HG02642 (cell line): ENCODE results near the gene DVL2.
"Not testable (repeated sequence)": the region's sequence is repeated elsewhere in the genome, so short reads cannot be mapped to it uniquely, and the experiment has no call there.

Experiments
- ATAC-seq: cut with Tn5 transposase; IDR thresholded peaks from one replicate; pipeline ENCODE4 v1.9.1; 2021; ENCODE audit warnings: mild to moderate bottlenecking; ENCODE audit not compliant: unreplicated experiment, poor library complexity

DVL2 gene

DNA sequence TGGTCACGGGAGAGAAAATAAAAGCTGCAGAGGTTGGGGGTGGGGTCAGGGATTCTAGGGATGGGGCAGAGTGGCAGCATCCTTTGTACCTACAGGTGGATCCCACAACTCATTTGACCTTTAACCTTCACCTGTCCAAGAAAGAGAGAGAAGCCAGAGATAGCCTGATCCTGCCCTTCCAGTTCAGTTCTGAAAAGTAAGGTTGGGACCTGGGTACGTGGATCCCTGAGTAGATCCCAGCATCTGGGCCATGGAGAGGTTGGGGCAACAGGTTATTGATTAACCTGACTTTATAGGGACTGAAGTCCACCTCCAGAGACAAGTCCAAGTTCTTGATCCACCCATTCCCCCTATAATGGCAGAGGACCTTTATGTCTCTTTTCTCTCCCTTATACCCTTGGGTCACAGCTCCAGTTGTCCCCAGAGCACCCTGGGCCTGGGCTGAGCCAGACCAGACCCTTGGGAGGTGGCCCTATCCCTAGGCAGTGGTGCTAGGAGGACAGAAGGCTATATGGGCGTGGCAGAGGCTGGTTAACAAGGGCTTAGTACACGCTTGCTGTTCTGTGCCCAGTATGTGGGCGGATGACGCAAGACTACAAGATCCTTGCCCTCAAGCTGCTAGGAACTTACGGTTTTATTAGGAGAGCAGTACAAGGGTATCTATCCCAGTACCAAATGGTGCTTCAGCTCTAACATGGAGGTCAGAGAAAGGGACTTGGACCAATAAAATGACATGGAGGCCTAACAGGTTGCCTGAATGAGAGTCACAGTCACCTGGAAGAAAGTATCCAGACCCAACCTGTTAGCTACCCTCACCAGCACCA lies 24.6 kb upstream of the DVL2 start:
- ATAC-seq, result no peak

DNA sequence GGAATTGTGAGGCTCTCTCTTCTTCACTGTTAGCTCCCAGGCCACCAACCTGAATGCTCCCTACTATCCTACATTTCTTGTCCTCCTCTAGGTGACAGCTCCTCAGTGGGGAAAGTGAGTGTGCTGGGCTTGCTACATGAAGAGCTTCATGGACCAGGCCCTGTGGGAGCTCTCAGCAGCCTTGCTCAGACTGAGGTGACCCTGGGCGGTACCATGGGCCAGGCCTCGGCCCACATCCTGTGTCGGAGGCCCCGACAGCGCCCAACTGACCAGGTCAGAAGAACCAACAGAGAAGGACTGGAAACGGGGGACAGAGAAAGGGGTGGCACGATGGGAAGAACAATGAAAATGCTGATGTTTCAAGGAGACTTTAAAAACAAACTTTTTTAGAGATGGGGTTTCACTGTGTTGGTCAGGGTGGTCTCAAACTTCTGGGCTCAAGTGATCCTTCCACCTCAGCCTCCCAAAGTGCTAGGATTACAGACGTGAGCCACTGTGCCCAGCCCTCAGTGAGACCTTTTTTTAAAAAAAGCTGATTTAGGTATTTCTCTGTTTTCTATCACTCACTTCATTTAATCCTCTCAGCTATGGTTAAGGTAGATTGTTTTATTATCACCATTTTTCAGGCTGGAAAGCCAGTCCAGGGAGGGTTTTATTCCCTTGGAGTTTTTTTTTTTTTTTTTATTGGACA lies 22.6 kb upstream of the DVL2 start:
- ATAC-seq, result no peak

DNA sequence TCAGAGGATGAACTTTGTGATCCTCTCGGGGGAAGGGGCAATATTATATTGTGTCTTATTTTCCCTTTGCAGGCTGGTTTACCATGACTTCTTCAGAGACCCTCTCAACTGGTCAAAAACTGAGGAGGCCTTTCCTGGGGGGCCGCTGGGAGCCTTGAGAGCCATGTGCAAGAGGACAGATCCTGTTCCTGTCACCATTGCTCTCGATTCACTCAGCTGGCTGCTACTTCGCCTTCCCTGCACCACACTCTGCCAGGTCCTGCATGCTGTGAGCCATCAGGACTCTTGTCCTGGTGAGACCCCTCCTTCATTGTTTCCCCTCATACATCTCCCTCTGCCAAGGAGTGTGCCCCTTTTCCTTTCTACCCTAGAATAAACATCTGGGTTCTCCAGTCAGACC lies 20.2 kb upstream of the DVL2 start:
- no peak for ATAC-seq

DNA sequence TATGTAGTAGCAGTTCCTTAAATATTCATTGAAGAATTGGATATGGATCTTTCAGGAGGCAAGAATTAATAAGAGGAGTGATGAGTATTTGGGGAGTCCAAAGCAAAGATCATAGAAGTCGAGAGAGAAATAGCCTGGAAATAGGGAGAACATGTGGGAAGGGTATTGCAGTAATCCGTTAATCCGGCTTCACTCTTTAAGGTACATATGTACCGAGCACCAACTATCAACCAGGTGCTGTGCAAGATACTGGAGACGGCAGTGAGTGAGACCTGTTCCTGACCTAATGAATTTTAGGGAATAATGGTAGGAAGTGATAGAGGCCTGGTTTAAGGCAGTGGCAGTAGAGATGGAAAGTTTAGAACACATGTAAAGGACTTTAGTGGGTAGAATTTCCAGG lies 18.8 kb upstream of the DVL2 start:
- no peak for ATAC-seq

DNA sequence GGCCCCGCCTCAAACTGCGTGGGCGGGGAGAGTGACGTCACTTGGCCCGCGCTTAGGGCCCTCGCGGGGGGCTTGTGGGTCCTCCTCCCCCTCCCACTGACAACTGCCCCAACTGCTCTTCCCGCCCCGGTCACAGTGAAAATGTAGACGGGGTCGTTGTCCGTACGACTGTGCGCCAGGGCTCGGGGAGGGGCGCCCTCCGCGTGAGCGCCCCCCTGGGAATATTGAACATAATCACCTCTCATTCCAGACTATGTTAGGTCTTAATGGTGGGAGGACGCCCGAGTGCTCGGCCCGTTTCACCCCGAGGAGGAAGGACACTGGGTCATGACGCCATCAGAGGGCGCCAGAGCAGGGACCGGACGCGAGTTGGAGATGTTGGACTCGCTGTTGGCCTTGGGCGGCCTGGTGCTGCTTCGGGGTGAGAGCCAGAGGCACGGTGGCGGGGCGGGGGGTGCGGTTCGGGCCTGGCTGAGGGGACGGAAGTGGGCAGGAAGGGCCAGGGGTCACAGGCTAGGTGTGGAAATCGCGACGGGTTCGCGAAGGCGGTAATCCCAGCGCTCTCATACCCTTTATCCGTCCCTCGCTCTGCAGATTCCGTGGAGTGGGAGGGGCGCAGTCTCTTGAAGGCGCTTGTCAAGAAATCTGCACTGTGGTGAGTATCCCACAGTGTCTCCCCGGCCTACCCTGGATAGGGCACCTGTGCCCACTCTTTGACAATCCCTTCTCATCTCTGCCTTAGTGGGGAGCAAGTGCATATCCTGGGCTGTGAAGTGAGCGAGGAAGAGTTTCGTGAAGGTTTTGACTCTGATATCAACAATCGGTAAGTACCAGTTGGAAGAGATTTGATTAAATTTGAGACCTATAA lies 18.1 kb upstream of the DVL2 start, which contains the start of gene ELP5:
ELP5 (plus strand) TSS at position 40 of the 868 bp plus-strand sequence; CDS start at position 376, 336 bp downstream.
- ATAC-seq, result peak; percentile 58

DNA sequence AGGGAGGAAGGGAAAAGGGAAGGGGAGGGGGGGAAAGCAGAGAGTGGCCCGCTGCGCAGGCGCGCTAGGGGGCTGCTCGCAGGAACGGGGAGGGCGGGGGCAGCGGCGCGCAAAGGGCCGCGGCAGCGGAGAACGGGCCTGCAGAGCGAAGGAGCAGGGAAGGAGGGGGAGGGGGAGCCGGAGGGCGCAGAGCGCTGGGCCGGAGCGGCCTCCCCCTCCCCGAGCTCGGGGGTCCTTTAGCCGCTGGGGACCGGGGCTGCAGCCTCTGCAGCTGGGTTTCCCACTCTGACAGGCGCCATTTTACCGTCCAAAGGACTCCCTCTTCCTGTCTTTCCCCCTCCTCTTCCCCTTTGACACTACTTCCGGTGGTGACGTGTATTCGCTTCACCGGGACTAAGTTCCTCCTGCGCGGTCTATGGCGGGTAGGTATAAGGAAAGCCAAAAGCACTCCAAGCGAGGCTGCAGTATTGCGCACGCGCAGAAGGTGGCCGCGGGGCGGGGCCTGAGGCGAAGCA lies 17.4 kb upstream of the DVL2 start, which contains the start of gene CTDNEP1:
CTDNEP1 (minus strand) TSS at position 74 of the 515 bp plus-strand sequence. CDS start 438 bp downstream, outside the sequence.
- ATAC-seq, result peak; percentile 80

DNA sequence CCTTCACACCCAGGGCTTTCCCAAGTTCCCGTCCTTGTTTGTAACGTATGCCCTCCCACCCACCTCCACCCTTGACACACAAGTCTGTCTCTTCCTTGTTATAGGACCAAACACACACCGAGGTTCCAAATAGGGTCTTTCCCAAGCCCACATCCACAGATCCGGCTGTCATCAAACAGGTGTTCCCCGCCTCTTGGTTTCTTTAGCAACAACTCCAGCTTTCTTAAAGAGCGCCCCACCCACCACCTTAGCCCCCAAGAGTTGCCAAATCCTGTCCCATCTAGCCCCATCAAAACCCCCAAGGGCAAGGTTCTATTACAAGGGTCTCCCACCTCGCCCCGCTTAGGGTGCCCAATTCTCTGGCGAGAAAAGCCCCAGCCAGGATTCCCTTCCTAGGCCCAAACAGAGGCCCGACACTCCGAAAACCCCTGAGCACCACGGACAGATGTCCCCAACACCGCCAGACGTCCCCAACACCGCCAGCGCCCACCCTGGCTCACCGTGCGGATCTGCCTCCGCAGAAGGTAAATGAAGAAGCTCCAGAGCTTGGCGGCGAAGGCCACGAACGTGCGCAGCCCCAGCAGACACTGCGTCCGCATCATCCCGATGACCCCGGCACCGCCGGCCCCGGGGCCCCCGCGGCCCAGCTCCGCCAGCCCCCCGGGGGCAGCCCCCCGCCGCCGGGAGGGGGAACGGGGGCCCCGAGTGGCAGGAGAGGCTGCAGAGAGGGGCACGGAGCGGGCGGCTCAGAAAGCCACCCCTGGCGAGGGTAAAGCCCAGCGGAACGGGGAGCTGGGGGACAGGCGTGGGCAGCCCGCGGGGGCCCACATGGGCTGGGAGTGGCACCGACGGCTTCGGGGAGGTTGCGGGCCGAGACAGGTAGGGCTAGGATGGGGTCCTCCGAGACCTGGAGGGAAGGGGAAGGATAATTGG lies 16.6 kb upstream of the DVL2 start:
- ATAC-seq, result peak; percentile 1

DNA sequence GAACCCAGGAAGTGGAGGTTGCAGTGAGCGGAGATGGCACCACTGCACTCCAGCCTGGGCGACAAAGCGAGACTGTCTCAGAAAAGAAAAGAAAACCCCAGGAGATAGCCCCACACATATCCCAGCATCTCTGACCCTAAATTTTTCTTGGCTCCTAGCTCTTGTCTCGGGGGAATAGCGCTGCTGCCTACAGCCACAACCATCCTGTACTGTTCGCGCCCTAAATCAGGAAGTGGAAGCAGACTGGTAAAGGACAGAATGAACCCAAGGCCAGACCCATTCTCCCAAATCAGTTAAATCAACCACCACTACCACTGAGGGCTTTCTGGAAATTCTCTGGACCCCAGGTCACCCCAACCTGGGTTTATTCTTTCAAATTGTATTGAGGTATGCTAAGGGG lies 15.5 kb upstream of the DVL2 start:
- ATAC-seq, result no peak

DNA sequence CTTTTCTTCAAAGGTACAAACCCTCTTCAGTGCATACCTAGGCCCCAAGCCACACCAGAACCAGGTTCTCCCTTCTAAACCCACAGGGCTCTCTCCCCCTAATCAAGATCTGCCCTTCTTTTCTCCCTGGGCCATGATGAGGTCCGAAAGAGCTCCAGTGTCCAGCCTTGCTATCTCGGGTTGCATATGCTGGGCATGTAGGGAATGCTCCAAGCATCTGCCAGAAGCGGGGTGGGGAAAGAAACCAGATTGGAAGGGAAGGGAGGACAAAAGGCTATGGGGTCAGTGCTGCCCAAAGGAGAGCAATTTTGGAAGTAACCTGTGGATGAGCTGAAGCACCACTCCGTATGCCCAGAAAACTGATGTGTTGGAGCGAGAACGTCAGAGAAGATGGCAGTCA lies 14.9 kb upstream of the DVL2 start:
- no peak for ATAC-seq

DNA sequence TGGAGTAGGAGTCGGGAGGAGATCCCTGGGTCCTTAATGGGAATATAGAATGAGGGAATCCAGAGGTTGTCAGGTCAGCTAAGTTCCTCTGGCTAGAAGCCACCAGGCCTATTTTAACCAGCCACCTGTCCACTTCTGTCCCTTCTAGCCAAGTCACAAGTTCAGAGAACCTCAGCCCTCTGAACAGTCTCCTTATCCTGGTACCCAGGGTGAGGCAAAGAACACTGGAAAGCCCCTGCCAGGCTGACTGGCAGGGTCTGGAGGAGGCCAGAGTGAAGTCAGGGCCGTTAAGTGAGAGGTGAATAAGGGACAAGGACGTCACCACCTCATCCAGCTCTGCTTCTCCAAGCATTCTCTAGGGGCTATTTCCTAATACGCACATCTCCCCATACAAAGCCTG lies 14.5 kb upstream of the DVL2 start:
- no peak for ATAC-seq

DNA sequence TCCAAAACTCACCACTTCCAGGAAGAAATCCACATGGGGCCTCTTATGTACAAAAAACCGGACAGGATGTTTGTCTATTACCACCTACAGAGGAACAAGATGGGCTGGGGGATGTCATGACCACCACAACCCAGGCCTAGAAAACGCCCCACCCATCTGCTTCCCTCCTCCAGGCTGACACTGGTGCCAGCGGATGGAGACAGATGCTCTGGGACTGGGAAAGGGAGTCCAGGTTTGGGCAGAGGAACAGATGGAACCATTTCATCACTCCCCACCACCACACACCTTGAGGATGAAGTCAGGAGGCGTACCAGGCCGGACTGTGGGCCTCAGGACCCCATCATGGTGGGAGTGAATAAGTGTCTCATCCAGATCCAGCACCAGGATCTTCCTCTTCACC lies 12.5 kb upstream of the DVL2 start:
- ATAC-seq, result no peak

DNA sequence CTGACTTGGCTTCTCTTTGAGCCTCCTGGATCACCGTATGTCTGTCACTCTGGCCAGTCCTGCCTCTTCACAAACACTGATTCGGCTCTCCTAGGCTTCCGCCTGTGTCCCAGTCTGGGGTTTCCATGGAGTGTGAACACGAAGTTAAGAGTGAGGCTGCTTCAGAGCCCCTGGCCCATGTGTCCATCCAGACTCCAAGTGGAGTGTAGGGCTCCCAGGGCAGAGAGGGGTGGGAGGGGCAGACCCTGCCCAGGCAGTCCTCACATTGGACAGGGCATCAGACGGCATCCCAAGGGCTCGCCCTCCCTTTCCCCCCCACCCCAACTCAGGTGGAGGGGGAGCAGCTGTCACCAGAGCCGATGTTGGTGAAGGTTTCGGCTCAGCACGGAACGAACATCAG lies 9.5 kb upstream of the DVL2 start:
- not testable (repeated sequence) for ATAC-seq

DNA sequence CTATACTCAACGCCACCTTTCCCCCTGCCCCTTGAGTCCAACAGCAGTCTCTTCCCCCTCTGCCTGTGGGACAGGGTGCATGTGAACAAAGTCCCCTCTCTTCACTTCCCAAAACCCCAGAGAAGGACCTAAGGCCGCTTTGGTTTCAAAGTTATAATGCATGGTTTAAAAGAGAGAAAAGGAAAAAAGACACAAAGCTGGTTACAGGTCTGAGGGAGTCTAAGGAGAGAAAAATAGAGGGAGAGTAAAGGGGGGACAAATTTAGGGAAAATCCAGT lies 9.1 kb upstream of the DVL2 start:
- no peak for ATAC-seq

DNA sequence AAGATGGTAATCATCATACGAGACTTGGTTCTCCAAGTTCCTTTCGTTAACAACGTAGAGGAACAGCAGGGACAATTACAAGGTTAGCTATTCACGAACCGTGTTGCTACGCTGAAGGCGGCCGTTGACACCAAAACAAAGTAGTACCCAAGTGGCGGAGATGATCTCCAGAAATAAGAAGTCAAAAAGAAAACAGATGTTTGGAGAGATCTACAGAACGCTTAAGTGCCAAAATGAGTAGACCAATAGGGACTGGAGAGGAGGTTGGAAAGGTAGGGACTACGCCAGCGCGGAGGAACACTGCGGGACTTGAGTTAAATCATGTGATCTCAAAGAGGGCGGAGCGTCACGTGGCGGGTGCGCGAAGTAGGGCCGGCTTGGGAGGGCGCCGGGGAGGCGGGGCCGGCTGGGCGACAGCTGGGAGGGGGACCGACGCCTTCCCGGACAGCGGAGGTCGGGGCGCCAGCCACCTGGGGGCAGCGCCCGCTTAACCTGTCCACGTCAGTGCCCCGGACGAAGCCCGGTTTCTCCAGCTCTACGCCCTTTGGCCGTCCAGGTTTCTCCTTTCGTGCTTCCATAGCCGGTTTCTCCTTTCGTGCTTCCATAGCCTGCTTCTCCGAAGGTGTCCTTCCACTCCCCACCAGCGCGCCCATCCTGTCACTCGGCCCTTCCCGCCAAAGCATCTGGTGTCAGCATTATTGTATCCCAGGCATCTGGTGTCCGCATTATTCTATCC lies 8.6 kb upstream of the DVL2 start:
- ATAC-seq, result peak; percentile 44

DNA sequence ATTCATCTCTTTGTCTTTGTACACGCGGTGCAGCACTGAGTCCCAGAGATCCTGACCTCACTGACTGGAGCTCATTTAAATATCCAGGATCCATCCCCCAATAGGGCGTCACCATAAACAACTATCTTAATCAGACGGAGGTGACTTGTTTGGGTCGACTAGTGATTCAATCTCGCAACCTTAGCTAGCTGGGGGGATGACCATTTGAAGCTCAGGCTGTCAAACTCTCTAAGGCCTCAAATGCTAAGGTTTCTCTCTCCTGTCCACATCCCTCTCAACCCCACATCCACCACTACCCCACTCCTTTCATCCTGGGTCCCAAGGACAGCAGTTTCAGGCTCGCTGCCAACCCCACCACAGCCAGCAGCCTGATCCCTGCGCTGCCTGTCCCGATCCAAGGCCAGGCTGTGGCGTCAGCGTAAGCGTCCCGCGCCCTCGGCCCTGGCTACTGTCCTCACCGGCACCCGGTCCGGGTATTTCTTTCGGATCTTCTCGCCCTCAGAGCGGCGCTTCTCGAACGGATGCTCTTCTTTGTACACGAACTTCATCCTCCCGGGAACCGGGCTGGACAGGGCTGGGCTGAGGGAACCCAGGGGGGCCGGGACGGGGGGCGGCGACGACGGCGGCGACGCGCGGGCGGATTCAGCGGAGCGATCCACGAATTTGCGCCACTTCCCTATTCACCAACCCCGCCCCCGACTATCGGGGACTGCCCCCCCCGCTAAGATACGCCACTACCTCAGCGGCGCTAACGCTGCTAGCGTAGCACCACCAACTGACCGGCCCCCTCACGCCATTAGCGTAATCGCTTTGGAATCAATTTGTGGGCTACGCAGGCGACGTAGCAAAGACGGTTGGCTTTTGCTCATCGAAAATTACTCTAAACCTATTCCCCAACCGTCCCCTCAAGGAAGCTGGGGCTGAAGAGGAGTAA lies 7.7 kb upstream of the DVL2 start, which contains the start of gene GABARAP:
GABARAP (minus strand) TSS at position 667 of the 934 bp plus-strand sequence; CDS start at position 548, 119 bp downstream.
- ATAC-seq, result peak; percentile 32

DNA sequence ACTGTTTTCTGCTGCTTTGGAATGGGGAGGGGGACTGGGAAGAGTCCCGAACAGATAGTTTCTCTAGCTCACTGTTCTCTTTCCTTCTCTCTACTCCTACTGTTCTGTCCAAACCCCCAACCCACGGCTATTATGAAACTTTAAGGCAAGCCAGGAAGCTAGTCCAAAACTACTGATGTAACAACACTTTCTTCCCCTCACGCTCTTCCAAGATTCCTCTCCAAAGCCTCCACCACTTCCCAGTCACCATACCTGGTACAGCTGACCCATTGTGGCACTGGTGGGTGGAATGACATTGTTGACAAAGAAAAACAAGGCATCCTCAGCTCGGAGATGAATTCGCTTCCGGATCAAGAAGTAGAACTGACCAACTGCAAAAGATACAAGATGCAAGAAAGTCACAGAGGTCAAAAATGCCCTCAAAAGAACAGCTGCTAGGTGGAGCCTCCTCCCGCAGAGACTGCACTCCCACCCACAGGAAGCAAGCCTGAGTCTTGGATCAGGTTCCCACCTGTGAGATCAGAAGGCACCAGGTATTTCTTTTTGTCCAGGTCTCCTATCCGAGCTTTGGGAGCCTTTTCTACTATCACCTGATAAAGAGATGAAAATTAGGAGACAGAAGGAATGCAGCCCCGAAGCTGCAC lies 6.9 kb upstream of the DVL2 start:
- ATAC-seq, result no peak

DNA sequence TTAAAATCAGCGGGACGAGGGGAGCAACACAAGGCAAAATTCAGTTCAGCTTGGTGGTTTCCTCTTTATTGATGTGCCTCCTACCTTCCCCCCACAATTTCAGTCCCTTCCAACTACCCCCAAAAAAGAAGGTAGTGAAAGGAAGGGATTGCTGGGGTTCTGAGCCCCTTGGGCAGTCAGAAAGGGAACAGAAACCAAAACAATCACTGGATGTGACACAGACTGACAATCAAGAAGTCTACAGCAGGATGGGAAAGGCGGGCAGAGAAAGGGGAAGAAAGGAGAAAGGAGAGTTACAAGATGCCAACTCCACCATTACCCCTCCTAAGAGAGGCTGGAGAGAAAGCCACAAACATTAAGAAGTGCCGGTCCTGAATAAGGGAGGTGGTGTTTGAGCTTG lies 6.1 kb upstream of the DVL2 start:
- no peak for ATAC-seq
